ENCODE data around the gene ARHGAP25.

DNA sequence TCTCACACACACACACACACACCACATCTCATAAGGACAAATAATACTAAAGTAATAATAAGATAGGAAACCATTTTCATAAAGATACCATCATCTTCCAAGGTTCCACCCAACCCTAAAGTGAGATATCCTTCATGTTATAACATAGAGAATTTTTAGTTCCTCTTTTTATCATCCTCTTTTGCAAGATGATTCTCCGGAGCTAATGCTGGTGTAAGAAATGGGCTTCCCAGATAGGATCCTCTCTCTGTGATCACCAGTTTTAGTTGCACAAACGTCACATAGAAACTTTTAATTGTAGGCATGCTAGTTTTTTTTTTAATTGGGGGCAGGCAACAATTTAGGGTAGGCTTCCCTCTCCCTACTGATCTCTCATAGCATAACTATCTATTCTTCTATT lies 49.6 kb downstream of the ARHGAP25 start:
- TF ChIP-seq, protein P1, sequence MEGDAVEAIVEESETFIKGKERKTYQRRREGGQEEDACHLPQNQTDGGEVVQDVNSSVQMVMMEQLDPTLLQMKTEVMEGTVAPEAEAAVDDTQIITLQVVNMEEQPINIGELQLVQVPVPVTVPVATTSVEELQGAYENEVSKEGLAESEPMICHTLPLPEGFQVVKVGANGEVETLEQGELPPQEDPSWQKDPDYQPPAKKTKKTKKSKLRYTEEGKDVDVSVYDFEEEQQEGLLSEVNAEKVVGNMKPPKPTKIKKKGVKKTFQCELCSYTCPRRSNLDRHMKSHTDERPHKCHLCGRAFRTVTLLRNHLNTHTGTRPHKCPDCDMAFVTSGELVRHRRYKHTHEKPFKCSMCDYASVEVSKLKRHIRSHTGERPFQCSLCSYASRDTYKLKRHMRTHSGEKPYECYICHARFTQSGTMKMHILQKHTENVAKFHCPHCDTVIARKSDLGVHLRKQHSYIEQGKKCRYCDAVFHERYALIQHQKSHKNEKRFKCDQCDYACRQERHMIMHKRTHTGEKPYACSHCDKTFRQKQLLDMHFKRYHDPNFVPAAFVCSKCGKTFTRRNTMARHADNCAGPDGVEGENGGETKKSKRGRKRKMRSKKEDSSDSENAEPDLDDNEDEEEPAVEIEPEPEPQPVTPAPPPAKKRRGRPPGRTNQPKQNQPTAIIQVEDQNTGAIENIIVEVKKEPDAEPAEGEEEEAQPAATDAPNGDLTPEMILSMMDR (conservative IDR thresholded peaks at IDR 0.05): no peak
- no peak for TF ChIP-seq EZH2 (IDR thresholded peaks at IDR 0.05; ENCODE audit: low read depth)

Data from PC-9 (cell line).